ENCODE measurements around the gene IDH1. TPM values are rescaled to one million over a fixed set of nuclear protein-coding genes. Genes with fewer than 3 reads are reported as not detected.

Gene IDH1
- total RNA-seq, 2 donors from 2014 or later: 18.9 to 30.5 TPM

Other genes with a start within 250 kb of the IDH1 start
- 10 to 100 TPM in 1 of 2 donors, 1 to 10 TPM in 1; 8.1 to 10.3 TPM for gene PLEKHM3, start 229.5 kb downstream of the IDH1 start, total RNA-seq
- gene CRYGD, start 130.5 kb downstream of the IDH1 start, total RNA-seq: not detected
- not detected for gene CRYGC, start 125.2 kb downstream of the IDH1 start, total RNA-seq
- not detected for gene CRYGB, start 108.9 kb downstream of the IDH1 start, total RNA-seq
- not detected for gene CRYGA, start 91.5 kb downstream of the IDH1 start, total RNA-seq
- gene C2orf80, start 65.0 kb downstream of the IDH1 start, total RNA-seq: not detected
- 10 to 100 TPM; 25.6 to 29.9 TPM for gene PIKFYVE, start 11.2 kb upstream of the IDH1 start, total RNA-seq
- not detected for gene PTH2R, start 151.7 kb upstream of the IDH1 start, total RNA-seq